ENCODE measurements around the gene MICA. TPM values are rescaled to one million over a fixed set of nuclear protein-coding genes. Genes with fewer than 3 reads are reported as not detected.

MICA gene
- total and polyA plus RNA-seq, 9 of the 15 experiments (the other 6 are each of a cell fraction or from before 2014, with no cell fraction given), result 11.8 to 24.6 (median 16.7) TPM

GRCh38 chr6:31414771-31415265 is 11.4 kb downstream of the MICA start (continued):
- TF ChIP-seq ZNF197 (CRISPR knock-in tag; IDR thresholded peaks at IDR 0.05; ENCODE audit: low read depth) (no peak), RERE (CRISPR knock-in tag; IDR thresholded peaks at IDR 0.05; ENCODE audit: borderline replicate concordance) (no peak), GATAD2B (IDR thresholded peaks at IDR 0.05; ENCODE audit: borderline replicate concordance) (no peak), E2F5 (CRISPR knock-in tag; IDR thresholded peaks at IDR 0.05) (no peak)
